Activated naive CD8-positive, alpha-beta T cell treated with anti-CD3 and anti-CD28 coated beads, Interleukin-2, amount 50 U/mL, for 24 hours (primary cell): ENCODE measurements around the gene UGT1A4.
"Not testable (repeated sequence)": the region's sequence is repeated elsewhere in the genome, so short reads cannot be mapped to it uniquely, and the experiment has no call there.

ENCODE experiments used
- ATAC-seq: fragments of 150-1000 bp; cut with Tn5 transposase; one replicate; pipeline ENCODE4 v1.10.0; 2021
- DNase-seq: peaks from one replicate; pipeline ENCODE4 v3.0.0; 2021
- H3K27ac Mint-ChIP-seq: one replicate; pipeline ENCODE4 v1.8.0; 2021; ENCODE audit warnings: mild to moderate bottlenecking, mixed read lengths
- H3K27me3 Mint-ChIP-seq: one replicate; pipeline ENCODE4 v1.8.0; 2021; ENCODE audit warnings: mixed read lengths
- H3K36me3 Mint-ChIP-seq: one replicate; pipeline ENCODE4 v1.8.0; 2021; ENCODE audit warnings: low read depth, mixed read lengths
- H3K4me1 Mint-ChIP-seq: one replicate; pipeline ENCODE4 v1.8.0; 2021; ENCODE audit warnings: mixed read lengths
- H3K4me3 Mint-ChIP-seq: one replicate; pipeline ENCODE4 v1.8.0; 2021; ENCODE audit warnings: mild to moderate bottlenecking, moderate library complexity, mixed read lengths
- H3K9me3 Mint-ChIP-seq: one replicate; pipeline ENCODE4 v1.8.0; 2021; ENCODE audit warnings: mixed read lengths

Gene UGT1A4

DNA sequence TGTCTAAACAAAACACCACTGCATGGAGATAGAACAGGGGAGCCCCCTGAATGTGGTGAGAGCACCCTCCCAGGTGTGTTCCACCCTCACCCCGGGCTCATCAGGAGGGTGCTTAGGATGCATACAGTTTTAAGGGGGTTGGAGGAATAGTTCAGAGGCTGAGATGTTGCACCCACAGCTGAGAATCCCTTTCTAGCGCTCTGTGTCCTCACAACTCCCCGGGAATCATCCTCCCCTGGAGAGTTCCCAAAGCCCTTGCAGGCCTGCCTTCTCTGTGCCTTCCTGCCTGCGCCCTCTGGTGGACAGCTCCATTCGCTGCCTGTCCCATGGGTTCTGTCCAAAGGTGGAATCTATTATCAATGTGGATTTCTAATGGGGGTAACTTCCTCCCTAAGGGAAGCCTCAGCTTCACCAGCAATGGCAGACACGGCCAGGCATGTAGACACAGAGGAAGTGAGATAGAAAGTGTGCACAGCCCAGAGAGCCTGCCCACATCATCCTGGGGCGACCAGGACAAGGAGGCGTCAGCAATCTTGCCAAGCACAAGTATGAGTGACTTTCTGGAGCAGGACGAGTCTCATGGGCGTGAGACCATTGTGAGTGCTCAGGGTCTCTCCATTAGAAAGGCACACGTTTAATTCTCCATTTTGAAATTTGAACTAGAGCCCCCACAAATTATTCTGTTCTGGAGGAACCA, 7.1 kb upstream of the UGT1A4 start:
- Mint-ChIP-seq H3K27me3 (peaks cover 13% of the 10 kb centered on the region), H3K27ac (no peak overlapping the region), H3K36me3 (no peaks in the 10 kb centered on the region), H3K4me3 (no peak overlapping the region), H3K9me3 (no peaks in the 10 kb centered on the region), H3K4me1 (peaks cover 2% of the 10 kb centered on the region)
- peak; percentile 77 for DNase-seq
- ATAC-seq, result peak; percentile 68

DNA sequence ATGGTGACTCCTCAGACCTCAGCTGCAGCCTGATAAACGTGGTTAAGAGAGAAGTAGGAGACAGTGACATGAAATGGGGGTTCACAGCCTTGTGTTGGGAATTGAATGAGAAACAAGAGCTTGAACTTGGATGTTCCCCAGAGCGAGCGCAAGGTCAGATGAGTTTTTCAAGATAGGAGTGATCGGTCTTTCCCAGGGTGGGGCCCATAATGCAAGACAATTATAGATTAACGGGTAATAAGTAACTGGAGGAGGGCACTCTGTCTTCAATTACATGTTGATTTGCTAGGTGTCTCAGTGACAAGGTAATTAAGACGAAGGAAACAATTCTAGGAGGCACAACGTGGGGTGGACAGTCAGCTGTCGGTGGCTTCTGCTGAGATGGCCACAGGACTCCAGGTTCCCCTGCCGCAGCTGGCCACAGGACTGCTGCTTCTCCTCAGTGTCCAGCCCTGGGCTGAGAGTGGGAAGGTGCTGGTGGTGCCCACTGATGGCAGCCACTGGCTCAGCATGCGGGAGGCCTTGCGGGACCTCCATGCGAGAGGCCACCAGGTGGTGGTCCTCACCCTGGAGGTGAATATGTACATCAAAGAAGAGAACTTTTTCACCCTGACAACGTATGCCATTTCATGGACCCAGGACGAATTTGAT, 5.8 kb upstream of the UGT1A4 start, which contains the start of gene UGT1A5:
UGT1A5 (plus strand) TSS at position 297 of the 651 bp plus-strand sequence; CDS start at position 382, 85 bp downstream.
- Mint-ChIP-seq H3K9me3 (no peaks in the 10 kb centered on the region), H3K4me3 (no peak within 1 kb of the TSS), H3K36me3 (no peaks in the 10 kb centered on the region), H3K27me3 (peaks cover 13% of the 10 kb centered on the region), H3K27ac (no peak within 1 kb of the TSS), H3K4me1 (peaks cover 2% of the 10 kb centered on the region)
- DNase-seq (no peak), ATAC-seq (no peak)

DNA sequence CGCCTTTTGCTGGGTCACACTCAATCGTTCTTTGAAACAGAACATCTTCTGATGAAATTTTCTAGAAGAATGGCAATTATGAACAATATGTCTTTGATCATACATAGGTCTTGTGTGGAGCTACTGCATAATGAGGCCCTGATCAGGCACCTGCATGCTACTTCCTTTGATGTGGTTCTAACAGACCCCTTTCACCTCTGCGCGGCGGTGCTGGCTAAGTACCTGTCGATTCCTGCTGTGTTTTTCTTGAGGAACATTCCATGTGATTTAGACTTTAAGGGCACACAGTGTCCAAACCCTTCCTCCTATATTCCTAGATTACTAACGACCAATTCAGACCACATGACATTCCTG, 5.3 kb upstream of the UGT1A4 start:
- Mint-ChIP-seq H3K27ac (no peak overlapping the region), H3K4me1 (peaks cover 2% of the 10 kb centered on the region), H3K4me3 (no peak overlapping the region), H3K9me3 (no peaks in the 10 kb centered on the region), H3K36me3 (no peaks in the 10 kb centered on the region), H3K27me3 (peaks cover 13% of the 10 kb centered on the region)
- DNase-seq, result no peak
- ATAC-seq, result no peak

DNA sequence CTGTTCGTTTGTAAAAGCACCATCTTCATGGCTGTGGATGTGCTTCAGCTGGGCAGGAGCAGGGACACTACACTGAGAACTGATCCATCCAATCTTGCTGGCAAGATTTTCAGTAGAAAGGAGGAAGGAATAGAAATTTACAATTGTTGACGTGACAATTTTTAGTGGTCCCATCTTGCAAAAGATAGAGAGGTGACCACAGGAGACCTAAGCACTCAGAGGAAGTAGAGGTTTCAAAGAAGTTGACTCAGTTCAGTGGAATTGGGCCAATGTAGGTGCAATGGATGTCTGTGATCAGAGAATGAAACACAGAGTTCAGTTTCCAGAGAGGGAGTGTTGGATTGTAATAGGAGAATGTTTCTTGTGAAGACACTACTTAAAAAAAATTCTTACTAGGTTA, 4.4 kb upstream of the UGT1A4 start:
- Mint-ChIP-seq H3K4me1 (peaks cover 2% of the 10 kb centered on the region), H3K27ac (no peak overlapping the region), H3K36me3 (no peaks in the 10 kb centered on the region), H3K9me3 (no peaks in the 10 kb centered on the region), H3K4me3 (no peak overlapping the region), H3K27me3 (peaks cover 13% of the 10 kb centered on the region)
- no peak for DNase-seq
- ATAC-seq, result no peak

DNA sequence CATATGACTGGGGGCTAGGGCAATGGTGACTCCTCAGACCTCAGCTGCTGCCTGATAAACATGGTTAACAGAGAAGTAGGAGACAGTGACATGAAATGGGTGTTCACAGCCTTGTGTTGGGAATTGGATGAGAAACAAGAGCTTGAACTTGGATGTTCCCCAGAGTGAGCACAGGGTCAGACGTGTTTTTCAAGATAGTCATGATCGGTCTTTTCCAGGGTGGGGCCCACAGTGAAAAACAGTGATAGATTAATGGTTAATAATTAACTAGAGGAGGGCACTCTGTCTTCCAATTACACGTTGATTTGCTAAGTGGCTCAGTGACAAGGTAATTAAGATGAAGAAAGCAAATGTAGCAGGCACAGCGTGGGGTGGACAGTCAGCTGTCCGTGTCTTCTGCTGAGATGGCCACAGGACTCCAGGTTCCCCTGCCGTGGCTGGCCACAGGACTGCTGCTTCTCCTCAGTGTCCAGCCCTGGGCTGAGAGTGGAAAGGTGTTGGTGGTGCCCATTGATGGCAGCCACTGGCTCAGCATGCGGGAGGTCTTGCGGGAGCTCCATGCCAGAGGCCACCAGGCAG, 10.3 kb downstream of the UGT1A4 start, which contains the start of gene UGT1A3:
UGT1A3 (plus strand) TSS at position 320 of the 579 bp plus-strand sequence; CDS start at position 405, 85 bp downstream.
- no peak for DNase-seq
- no peaks in the 10 kb centered on the region for H3K36me3 Mint-ChIP-seq
- no peak within 1 kb of the TSS for H3K27ac Mint-ChIP-seq
- H3K27me3 Mint-ChIP-seq, result peaks cover 14% of the 10 kb centered on the region
- H3K4me1 Mint-ChIP-seq, result no peaks in the 10 kb centered on the region
- no peaks in the 10 kb centered on the region for H3K9me3 Mint-ChIP-seq
- no peak for ATAC-seq
- H3K4me3 Mint-ChIP-seq, result no peak within 1 kb of the TSS

DNA sequence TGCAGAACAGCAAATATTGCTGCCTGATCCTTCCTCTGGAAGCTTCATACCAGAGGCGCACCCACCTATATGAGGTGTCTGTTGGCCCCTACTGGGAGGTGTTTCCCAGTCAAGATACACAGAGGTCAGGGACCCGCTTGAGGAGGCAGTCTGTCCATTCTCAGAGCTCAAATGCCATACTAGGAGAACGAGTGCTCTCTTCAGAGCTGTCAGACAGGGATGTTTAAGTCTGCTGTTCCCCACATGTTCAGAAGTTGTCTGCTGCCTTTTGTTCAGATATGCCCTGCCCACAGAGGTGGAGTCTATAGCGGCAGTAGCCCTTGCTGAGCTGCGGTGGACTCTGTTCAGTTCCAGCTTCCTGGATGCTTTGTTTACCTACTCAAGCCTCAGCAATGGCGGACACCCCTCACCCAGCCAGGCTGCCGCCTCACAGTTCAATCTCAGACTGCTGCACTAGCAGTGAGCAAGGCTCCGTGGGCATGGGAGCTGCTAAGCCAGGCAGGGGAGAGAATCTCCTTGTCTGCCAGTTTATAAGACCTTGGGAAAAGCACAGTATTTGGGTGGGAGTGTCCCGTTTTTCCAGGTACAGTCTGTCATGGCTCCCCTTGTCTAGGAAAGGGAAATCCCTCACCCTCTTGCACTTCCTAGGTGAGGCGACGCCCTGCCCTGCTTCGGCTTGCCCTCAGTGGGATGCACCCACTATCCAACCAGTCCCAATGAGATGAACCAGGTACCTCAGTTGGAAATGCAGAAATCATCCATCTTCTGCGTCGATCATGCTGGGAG, 18.5 kb downstream of the UGT1A4 start:
- not testable (repeated sequence) for ATAC-seq, H3K36me3 Mint-ChIP-seq, H3K27ac Mint-ChIP-seq, H3K4me1 Mint-ChIP-seq, H3K9me3 Mint-ChIP-seq, DNase-seq, H3K4me3 Mint-ChIP-seq
- H3K27me3 Mint-ChIP-seq, result peaks cover 18% of the 10 kb centered on the region

DNA sequence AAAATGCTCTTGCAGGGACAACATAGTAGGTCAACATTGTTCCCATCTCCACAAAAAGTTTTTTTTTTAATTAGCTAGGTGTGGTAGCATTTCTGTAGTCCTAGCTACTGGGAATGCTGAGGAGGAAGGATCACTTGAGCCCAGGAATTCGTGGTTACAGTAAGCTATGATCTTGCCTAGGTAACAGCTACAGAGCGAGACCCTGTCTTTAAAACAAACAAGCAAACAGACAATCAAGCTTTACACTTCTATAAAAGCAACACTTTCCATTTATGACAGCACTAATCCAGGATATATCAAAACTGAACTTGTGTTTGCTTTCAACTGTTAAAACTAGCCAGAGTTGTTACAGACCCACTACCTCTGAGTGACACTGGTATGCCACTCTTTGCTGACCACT, 22.3 kb downstream of the UGT1A4 start:
- Mint-ChIP-seq H3K27me3 (peaks cover 8% of the 10 kb centered on the region), H3K4me1 (no peaks in the 10 kb centered on the region)

DNA sequence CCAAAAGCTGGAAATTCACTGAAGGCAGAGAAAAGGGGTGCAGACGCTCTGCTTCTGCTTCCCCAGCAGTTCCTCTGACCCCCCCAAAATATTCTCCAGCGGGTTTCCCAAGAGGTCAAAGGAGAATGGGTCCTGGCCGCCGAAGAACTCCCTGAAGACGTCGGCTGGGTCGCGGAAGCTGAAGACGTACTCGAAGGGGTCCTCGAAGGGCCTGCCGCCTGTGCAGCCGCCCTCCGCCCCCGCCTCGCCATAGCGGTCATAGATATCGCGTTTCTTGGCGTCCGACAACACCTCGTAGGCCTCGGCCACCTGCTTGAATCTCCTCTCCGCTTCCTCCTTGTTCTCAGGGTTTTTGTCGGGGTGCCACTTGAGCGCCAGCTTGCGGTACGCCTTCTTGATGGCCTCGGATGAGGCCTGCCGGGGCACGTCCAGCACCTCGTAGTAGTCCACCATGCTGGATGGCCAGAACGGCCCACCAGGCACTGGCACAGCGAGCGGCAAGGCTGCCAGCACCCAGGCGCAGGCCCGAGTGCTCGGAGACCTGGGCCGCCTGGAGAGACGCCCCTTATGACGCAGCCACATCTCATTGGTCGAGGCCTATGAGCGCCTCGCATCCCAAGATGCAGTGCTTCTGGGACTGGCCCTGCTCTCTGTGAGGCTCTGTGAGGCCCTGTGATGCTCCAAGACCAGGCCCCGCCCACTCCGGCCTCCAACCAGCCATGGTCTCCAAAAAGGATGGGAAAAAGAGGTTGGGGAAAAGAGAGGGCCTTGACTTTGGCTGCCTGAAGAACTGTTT, 25.1 kb downstream of the UGT1A4 start:
- Mint-ChIP-seq H3K4me1 (no peaks in the 10 kb centered on the region), H3K27me3 (peaks cover 6% of the 10 kb centered on the region), H3K9me3 (no peaks in the 10 kb centered on the region), H3K27ac (no peak overlapping the region), H3K36me3 (no peaks in the 10 kb centered on the region), H3K4me3 (no peak overlapping the region)
- ATAC-seq (no peak), DNase-seq (no peak)

More for the DNA sequence above, 22.3 kb downstream of the UGT1A4 start:
- Mint-ChIP-seq H3K4me3 (no peak overlapping the region), H3K9me3 (no peaks in the 10 kb centered on the region), H3K36me3 (no peaks in the 10 kb centered on the region), H3K27ac (no peak overlapping the region)
- DNase-seq (no peak), ATAC-seq (no peak)

DNA sequence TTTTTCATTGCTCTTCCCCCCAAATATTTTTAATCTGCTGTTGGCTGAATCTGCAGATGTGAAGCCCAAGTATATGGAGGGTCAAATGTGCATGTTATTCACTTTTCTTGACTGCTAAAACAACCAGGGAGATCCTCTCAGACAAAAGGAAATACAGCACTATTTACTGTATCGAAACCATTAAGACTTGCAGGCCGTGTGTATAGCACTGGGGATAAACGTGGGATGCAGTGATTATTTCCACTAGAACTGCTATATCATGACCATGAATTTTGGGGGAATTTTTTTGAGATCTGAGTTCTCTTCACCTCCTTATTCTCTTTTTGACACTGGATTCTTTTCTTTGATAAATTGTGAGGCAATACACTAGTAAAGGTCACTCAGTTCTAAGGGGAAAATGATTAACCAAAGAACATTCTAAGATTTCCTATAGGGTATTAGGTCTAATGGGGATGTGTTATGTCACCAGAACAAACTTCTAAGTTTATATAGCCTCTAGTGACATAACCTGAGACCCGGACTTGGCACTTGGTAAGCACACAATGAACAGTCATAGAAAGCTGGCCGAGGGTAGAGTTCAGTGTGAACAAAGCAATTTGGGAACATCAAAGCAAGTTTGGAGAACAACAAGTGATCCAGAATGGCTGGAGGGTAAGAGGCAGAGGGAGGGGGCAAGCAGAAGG, 26.7 kb downstream of the UGT1A4 start:
- Mint-ChIP-seq H3K4me1 (no peaks in the 10 kb centered on the region), H3K27me3 (peaks cover 5% of the 10 kb centered on the region), H3K9me3 (peaks cover 4% of the 10 kb centered on the region), H3K4me3 (no peak overlapping the region), H3K36me3 (no peaks in the 10 kb centered on the region), H3K27ac (no peak overlapping the region)
- ATAC-seq (no peak), DNase-seq (no peak)

DNA sequence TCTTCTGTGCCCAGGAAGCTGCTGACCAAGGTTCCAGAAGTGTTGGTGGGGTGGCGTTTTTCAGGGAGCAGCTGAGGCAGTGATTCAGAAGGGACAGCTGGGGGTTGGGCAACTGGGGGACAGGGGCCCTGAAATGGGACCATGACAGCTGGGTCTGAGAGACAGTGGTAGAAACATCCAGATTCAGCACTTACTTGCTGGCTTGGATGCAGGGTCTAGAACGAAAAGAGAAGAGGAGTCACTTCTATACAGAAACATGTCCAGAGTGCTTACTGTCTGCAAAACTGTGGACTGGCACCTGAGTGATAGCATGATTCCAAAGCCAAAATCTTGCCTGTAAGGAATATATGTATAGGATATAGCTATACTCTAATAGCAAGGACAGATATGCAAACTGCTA, 27.3 kb downstream of the UGT1A4 start:
- not testable (repeated sequence) for H3K27me3 Mint-ChIP-seq, H3K4me1 Mint-ChIP-seq, H3K9me3 Mint-ChIP-seq, H3K27ac Mint-ChIP-seq, H3K4me3 Mint-ChIP-seq, DNase-seq, ATAC-seq, H3K36me3 Mint-ChIP-seq

DNA sequence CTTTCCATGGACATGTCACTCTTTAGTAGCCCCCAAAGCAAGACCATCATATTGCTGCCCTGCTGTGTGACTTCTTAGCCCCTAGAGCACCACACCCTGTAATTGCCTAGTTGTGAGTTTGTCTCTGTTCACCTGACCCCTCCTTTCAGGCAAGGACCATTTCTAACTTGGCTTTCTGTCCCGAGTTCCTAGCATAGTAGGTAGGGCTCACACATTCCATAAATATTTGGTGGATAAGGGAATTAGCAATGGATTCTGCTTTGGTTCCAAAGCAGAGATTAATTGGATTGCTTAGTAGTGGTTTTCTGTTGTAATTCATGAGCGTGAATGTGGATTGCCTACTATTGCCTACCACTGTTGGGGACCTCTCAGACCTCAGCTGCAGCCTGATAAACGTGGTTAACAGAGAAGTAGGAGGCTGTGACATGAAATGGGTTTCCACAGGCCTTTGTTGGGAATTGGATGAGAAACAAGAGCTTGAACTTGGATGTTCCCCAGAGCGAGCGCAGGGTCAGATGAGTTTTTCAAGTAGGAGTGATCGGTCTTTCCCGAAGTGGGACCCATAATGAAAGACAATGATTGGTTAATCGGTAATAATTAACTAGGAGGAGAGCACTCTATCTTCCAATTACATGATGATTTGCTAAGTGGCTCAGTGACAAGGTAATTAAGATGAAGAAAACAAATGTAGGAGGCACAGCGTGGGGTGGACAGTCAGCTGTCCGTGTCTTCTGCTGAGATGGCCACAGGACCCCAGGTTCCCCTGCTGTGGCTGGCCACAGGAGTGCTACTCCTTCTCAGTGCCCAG, 28.1 kb downstream of the UGT1A4 start:
- Mint-ChIP-seq H3K4me3 (no peak overlapping the region), H3K9me3 (peaks cover 15% of the 10 kb centered on the region), H3K27me3 (peaks cover 5% of the 10 kb centered on the region), H3K36me3 (peaks cover 1% of the 10 kb centered on the region), H3K27ac (no peak overlapping the region), H3K4me1 (no peaks in the 10 kb centered on the region)
- DNase-seq (no peak), ATAC-seq (no peak)

DNA sequence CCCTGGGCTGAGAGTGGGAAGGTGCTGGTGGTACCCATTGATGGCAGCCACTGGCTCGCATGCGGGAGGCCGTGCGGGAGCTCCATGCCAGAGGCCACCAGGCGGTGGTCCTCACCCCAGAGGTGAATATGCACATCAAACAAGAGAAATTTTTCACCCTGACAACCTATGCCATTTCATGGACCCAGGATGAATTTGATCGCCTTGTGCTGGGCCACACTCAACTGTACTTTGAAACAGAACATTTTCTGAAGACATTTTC, 28.7 kb downstream of the UGT1A4 start:
- no peak for ATAC-seq
- H3K27me3 Mint-ChIP-seq, result peaks cover 5% of the 10 kb centered on the region
- DNase-seq, result no peak
- H3K4me3 Mint-ChIP-seq, result no peak overlapping the region
- H3K27ac Mint-ChIP-seq, result no peak overlapping the region
- H3K36me3 Mint-ChIP-seq, result peaks cover 2% of the 10 kb centered on the region
- H3K4me1 Mint-ChIP-seq, result no peaks in the 10 kb centered on the region
- peaks cover 20% of the 10 kb centered on the region for H3K9me3 Mint-ChIP-seq

DNA sequence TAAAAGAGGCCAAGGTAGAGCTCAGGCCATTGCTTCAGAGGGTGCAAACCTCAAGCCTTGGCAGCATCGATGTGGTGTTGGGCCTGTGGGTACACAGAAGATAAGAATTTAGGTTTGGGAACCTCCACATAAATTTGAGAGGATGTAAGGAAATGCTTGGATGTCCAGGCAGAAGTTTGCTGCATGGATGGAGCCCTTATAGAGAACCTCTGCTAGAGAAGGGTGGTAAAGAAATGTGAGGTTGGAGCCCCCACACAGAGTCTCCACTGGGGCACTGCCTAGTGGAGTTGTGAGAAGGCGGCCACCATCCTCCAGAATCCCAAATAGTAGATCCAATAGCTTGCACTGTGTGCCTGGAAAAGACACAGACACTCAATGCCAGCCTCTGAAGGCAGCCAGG, 32.2 kb downstream of the UGT1A4 start:
- H3K36me3 Mint-ChIP-seq, ATAC-seq, H3K4me3 Mint-ChIP-seq, H3K27ac Mint-ChIP-seq, DNase-seq, H3K4me1 Mint-ChIP-seq: not testable (repeated sequence)
- Mint-ChIP-seq H3K27me3 (peaks cover 12% of the 10 kb centered on the region), H3K9me3 (peaks cover 20% of the 10 kb centered on the region)
